Bronchial epithelial cell (primary cell): Measurements from ENCODE around the gene SEMA7A. TPM values are rescaled to one million over a fixed set of nuclear protein-coding genes. Genes with fewer than 3 reads are reported as not detected.
A peak's percentile ranks its signal among the peaks of the same experiment; 100 is the strongest.

Source experiments
- DNase-seq: peaks from one replicate; pipeline ENCODE4 v3.0.0-alpha.2; 2010; ENCODE audit warnings: low read depth
- FAIRE-seq: peaks from 2 replicates; lab custom pipeline; 2011; peaks lifted over from hg19 to GRCh38; lab: Jason Lieb, UNC
- H3K27me3 ChIP-seq: 2 replicates; pipeline ENCODE4 v1.5.1; 2011; ENCODE audit warnings: low read length; ENCODE audit not compliant: control insufficient read depth, insufficient read depth
- H3K36me3 ChIP-seq: 2 replicates; pipeline ENCODE4 v1.5.1; 2011; ENCODE audit warnings: low read length; ENCODE audit not compliant: control insufficient read depth, insufficient read depth
- H3K4me3 ChIP-seq: 2 replicates; pipeline ENCODE4 v1.5.1; 2011; ENCODE audit warnings: mild to moderate bottlenecking, low read depth, low read length, control low read depth
- CTCF ChIP-seq: IDR thresholded peaks from 2 replicates; pipeline ENCODE4 v1.5.1; 2011; ENCODE audit warnings: mild to moderate bottlenecking, moderate library complexity, low read length, control low read depth, inconsistent platforms; ENCODE audit not compliant: insufficient read depth, severe bottlenecking
- total RNA-seq: library from RNA; depleted of rRNA; stranded (reverse); fragments of >200 nt; gene quantifications from 2 replicates; pipeline ENCODE4 v1.2.1, GENCODE V29; 2014

Gene SEMA7A
- total RNA-seq, 1 donor from 2014 or later, result 5.3 TPM

GRCh38 chr15:74453925-74454763 lies 20.4 kb upstream of the SEMA7A start:
- no peaks in the 10 kb centered on the region for H3K27me3 ChIP-seq
- TF ChIP-seq CTCF, result no peak
- peaks cover 8% of the 10 kb centered on the region for H3K36me3 ChIP-seq
- no peak overlapping the region for H3K4me3 ChIP-seq
- FAIRE-seq (no peak), DNase-seq (no peak)

DNA sequence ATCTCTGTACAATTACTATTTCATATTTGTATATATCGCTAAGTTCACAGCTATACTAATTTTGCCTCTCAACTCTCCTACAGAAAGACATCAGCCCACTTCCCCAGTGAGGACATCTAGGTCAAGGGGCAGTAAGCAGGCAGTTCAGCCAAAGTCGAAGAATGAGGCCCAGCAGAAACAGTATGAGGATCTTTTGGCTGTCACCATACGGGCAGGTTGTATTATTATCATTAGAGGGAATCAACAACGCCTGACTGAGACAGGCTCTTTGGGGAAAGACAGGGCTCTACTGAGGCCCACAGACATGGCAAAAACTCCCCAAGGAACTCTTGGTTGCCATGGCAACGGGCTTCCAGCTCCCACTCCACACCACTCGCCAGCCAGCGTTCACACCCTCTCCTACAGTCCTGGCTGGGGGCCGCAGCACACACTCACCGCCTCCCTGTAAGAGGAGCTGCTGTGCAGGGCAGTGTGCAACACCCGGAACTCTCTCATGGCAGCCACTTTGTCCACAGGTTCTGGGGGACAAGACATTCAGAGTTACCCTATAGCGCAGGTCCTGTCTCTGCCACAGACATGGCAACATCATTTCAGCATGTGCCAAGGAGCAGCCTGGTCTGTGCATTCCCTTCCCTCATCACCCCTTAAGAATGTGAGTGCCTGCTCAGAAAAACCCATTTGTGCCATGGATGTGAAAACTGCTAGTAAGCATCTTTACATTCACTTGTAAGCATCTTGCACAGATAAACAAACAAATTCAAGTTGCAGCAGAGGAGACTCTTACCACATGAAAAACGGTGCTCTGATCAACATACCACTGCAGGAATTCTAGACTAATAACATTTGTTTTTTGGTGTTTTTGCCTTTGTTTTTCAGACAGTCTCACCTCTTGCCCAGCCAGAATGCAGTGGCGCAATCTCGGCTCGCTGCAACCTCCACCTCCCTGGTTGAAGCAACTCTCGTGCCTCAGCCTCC lies 18.4 kb upstream of the SEMA7A start:
- no peak for FAIRE-seq
- no peak for DNase-seq
- Histone ChIP-seq H3K36me3 (peaks cover 8% of the 10 kb centered on the region), H3K27me3 (no peaks in the 10 kb centered on the region), H3K4me3 (no peak overlapping the region)
- TF ChIP-seq CTCF, result no peak

DNA sequence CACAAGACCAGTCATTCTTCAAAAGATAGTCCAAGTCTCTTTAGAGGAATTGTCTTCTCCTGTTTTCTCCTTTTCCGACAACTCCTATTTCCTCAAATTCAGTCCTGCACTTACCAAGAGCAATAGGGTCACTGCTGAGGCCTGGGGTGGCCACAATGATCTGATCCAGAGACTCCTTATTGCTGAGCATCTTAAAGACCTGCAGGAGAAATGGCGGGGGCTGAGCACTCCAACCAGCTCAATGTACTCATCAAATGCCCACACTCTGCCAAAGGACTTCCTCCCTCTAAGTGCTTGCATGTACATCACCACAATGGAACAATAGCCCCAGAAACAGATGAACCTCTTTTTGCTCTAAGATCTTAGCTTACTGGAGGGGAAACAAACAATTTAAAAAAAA lies 17.6 kb upstream of the SEMA7A start:
- H3K36me3 ChIP-seq, result peaks cover 7% of the 10 kb centered on the region
- peak; percentile 13 for FAIRE-seq

DNA sequence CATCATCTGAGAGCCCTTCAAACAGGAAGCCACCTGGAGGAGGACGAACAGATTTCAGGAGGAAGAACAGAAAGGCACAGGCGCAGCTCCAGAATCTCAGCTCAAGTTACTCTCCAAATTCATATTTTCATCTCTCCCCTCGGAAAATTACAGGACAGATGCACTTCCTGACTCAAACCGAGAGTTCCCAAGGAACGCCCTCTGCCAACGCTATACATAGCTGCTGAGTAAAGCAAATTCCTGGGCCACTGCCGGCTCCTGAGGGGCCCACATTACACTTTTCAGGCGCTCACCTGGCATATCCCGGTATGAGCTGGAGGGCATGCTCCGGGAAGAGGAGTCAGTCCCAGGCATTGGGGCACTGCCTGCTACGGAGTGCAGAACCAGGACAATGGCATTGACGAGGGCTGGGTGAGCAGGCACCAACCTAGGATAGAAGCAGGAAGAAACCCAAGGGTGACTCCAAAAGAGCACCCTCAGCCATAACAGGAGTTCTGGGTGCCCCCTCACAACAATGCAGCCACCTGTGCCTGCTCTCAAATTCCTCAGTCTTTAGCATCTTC lies 16.0 kb upstream of the SEMA7A start:
- DNase-seq (no peak), FAIRE-seq (peak; percentile 43)
- H3K36me3 ChIP-seq, result peaks cover 11% of the 10 kb centered on the region

More for the DNA sequence above, 17.6 kb upstream of the SEMA7A start:
- no peaks in the 10 kb centered on the region for H3K27me3 ChIP-seq
- no peak for DNase-seq
- TF ChIP-seq CTCF, result no peak
- H3K4me3 ChIP-seq, result no peak overlapping the region

More for the DNA sequence above, 16.0 kb upstream of the SEMA7A start:
- H3K4me3 ChIP-seq, result no peak overlapping the region
- no peaks in the 10 kb centered on the region for H3K27me3 ChIP-seq
- TF ChIP-seq CTCF, result no peak
